ENCODE results near the gene PLD3. TPM values are rescaled to one million over a fixed set of nuclear protein-coding genes. Genes with fewer than 3 reads are reported as not detected.
A peak's percentile ranks its signal among the peaks of the same experiment; 100 is the strongest.

PLD3 gene
- total and polyA plus RNA-seq, 9 donors = 120 to 301 (median 209) TPM

DNA sequence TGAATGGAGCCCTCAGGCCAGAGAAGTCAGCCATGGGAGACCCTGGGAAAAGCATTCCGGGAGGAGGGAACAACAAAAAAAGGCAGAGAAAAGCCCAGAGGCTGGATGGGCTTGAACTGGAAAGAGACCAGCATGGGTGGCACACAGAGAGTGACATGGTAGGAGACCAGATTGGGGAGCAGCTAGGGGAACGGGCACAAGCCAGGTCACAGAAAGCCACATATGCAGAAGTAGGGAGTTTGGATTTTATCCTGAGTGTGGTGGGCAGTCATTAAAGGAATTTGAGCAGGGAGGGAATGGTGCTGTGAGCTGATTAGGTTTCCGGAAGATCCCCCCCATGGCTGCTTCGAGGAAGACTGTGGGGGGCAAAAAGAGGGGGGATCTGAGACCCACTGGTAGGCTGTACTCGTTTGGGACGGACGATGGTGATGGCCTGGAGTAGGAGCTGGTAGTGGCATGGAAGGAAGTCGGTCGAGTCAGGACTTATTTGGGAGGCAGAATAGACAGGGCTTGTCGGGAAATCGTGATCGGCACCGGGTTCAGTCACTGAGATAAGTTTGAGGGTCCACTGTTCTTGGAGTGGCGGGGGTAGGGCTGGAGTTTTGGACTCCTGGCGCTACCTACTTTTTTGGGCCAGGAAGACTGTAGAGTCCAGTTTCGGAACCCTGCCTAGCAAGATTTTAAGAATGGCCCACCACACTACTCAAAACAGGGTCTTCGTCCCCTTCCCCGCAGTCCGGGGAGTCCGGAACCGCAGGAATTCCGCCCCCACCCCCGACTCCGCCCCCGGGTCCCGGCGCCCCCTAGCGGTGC lies 76.3 kb downstream of the PLD3 start:
- no peak for TF ChIP-seq EP300 (IDR thresholded peaks at IDR 0.05)
- TF ChIP-seq, protein P1, sequence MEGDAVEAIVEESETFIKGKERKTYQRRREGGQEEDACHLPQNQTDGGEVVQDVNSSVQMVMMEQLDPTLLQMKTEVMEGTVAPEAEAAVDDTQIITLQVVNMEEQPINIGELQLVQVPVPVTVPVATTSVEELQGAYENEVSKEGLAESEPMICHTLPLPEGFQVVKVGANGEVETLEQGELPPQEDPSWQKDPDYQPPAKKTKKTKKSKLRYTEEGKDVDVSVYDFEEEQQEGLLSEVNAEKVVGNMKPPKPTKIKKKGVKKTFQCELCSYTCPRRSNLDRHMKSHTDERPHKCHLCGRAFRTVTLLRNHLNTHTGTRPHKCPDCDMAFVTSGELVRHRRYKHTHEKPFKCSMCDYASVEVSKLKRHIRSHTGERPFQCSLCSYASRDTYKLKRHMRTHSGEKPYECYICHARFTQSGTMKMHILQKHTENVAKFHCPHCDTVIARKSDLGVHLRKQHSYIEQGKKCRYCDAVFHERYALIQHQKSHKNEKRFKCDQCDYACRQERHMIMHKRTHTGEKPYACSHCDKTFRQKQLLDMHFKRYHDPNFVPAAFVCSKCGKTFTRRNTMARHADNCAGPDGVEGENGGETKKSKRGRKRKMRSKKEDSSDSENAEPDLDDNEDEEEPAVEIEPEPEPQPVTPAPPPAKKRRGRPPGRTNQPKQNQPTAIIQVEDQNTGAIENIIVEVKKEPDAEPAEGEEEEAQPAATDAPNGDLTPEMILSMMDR (IDR thresholded peaks at IDR 0.05) = peak in 1 of 3 donors; percentile 64
- DNase-seq = peak in 1 of 5 donors; percentile 47
- no peaks in the 10 kb centered on the region for H3K9me3 ChIP-seq
- H3K27ac ChIP-seq = peak overlapping the region; percentile 88 to 96
- 1% methylated on average over 19 to 28 of the region's 28 CpGs for WGBS, 3 donors
- peaks cover 2% of the 10 kb centered on the region for H3K4me1 ChIP-seq (ENCODE audit: insufficient read depth)
- H3K27me3 ChIP-seq = no peaks in the 10 kb centered on the region
- H3K4me3 ChIP-seq = peak overlapping the region; percentile 99
- intact Hi-C loops (cut with DNase I) = loop anchor here in 2 of 4 donors (5.0 kb wide), 1 partner anchor 177 kb away; the partner anchor contains the start of gene LTBP4 (in 2 of the 2)
- no peaks in the 10 kb centered on the region for H3K36me3 ChIP-seq

GRCh38 chr19:40425450-40426287 lies 77.2 kb downstream of the PLD3 start, which contains the start of gene SERTAD1:
Gene SERTAD1, minus strand, starts transcription at chr19:40425992. Its CDS starts 2,446 bp downstream, at chr19:40423546.
- Histone ChIP-seq H3K27ac (peak within 1 kb of the TSS; percentile 88 to 96), H3K27me3 (no peaks in the 10 kb centered on the region), H3K4me3 (peak within 1 kb of the TSS; percentile 99), H3K36me3 (no peaks in the 10 kb centered on the region), H3K9me3 (no peaks in the 10 kb centered on the region), H3K4me1 (ENCODE audit: insufficient read depth) (peaks cover 2% of the 10 kb centered on the region)
- intact Hi-C loops (cut with DNase I) = no loop called here
- 0 to 1% (median 0%) methylated on average over 58 to 75 of the region's 75 CpGs for WGBS, 3 donors
- DNase-seq = peak; percentile 100
- TF ChIP-seq EP300 (IDR thresholded peaks at IDR 0.05) = no peak
- TF ChIP-seq, protein P1 (IDR thresholded peaks at IDR 0.05) = peak; percentile 30 to 87 (median 87)
- peak; percentile 98 for TF ChIP-seq POLR2A (IDR thresholded peaks at IDR 0.05)

Small RNA genes lying within 50 kb of the gene (microRNA-seq; reads per million reads assigned to microRNA genes)
- gene MIR6796 = 0 reads per million in 3 donors

Small RNA genes lying within 50 kb of the gene (small RNA-seq; reads per million reads assigned to genes)
- not detected for gene MIR6796
- not detected for gene RF00019
- gene RNU6-945P = not detected

Other genes with a start within 250 kb of the PLD3 start
- 10 to 100 TPM in 6 of 7 donors, 1 to 10 TPM in 1; 8.3 to 26.2 (median 14.6) TPM for gene MAP3K10, start 157.3 kb upstream of the PLD3 start, total RNA-seq
- 10 to 100 TPM in 1 of 2 donors, 1 to 10 TPM in 1; 1.2 to 11.3 TPM for gene MAP3K10, start 157.3 kb upstream of the PLD3 start, polyA plus RNA-seq
- not detected for gene TTC9B, start 130.3 kb upstream of the PLD3 start, total RNA-seq
- not detected for gene TTC9B, start 130.3 kb upstream of the PLD3 start, polyA plus RNA-seq
- gene CCNP, start 122.0 kb upstream of the PLD3 start, total RNA-seq = under 1 TPM; 0.35 to 0.83 (median 0.43) TPM
- under 1 TPM; 0.17 to 0.22 TPM for gene CCNP, start 122.0 kb upstream of the PLD3 start, polyA plus RNA-seq
- gene AKT2, start 63.4 kb upstream of the PLD3 start, total RNA-seq = 100 to 1,000 TPM in 5 of 7 donors, 10 to 100 TPM in 2; 78.4 to 160 (median 141) TPM
- 10 to 100 TPM; 81.2 to 82.0 TPM for gene AKT2, start 63.4 kb upstream of the PLD3 start, polyA plus RNA-seq
- 10 to 100 TPM in 5 of 7 donors, 1 to 10 TPM in 2; 7.7 to 15.8 (median 12.7) TPM for gene C19orf47, start 298 bp upstream of the PLD3 start, total RNA-seq
- 10 to 100 TPM in 1 of 2 donors, 1 to 10 TPM in 1; 3.5 to 12.2 TPM for gene C19orf47, start 298 bp upstream of the PLD3 start, polyA plus RNA-seq
- gene HIPK4, start 41.5 kb downstream of the PLD3 start, total RNA-seq = under 1 TPM in 4 of 7 donors, not detected in 3; 0.11 to 0.35 (median 0.13) TPM
- under 1 TPM in 1 of 2 donors, not detected in 1; 0.28 TPM for gene HIPK4, start 41.5 kb downstream of the PLD3 start, polyA plus RNA-seq
- gene PRX, start 64.7 kb downstream of the PLD3 start, total RNA-seq = 1 to 10 TPM; 2.8 to 8.8 (median 6.9) TPM
- 1 to 10 TPM; 1.7 to 8.4 TPM for gene PRX, start 64.7 kb downstream of the PLD3 start, polyA plus RNA-seq
- gene SERTAD1, start 77.3 kb downstream of the PLD3 start, total RNA-seq = 10 to 100 TPM in 5 of 7 donors, 1 to 10 TPM in 2; 6.9 to 15.2 (median 11.5) TPM
- 1 to 10 TPM; 2.3 to 7.3 TPM for gene SERTAD1, start 77.3 kb downstream of the PLD3 start, polyA plus RNA-seq
- 10 to 100 TPM; 19.6 to 55.0 (median 39.2) TPM for gene SERTAD3, start 95.6 kb downstream of the PLD3 start, total RNA-seq
- 10 to 100 TPM; 17.3 to 19.9 TPM for gene SERTAD3, start 95.6 kb downstream of the PLD3 start, polyA plus RNA-seq
- gene BLVRB, start 117.0 kb downstream of the PLD3 start, total RNA-seq = 100 to 1,000 TPM in 2 of 7 donors, 10 to 100 TPM in 5; 64.0 to 135 (median 75.5) TPM
- 10 to 100 TPM; 16.8 to 88.5 TPM for gene BLVRB, start 117.0 kb downstream of the PLD3 start, polyA plus RNA-seq
- 10 to 100 TPM in 1 of 7 donors, 1 to 10 TPM in 6; 3.5 to 11.6 (median 7.3) TPM for gene SPTBN4, start 118.3 kb downstream of the PLD3 start, total RNA-seq
- gene SPTBN4, start 118.3 kb downstream of the PLD3 start, polyA plus RNA-seq = 1 to 10 TPM; 2.2 to 5.0 TPM
- 10 to 100 TPM; 23.4 to 48.7 (median 33.8) TPM for gene SHKBP1, start 228.2 kb downstream of the PLD3 start, total RNA-seq
- gene SHKBP1, start 228.2 kb downstream of the PLD3 start, polyA plus RNA-seq = 10 to 100 TPM; 16.3 to 34.8 TPM